ENCODE data around the gene FNIP1. TPM values are rescaled to one million over a fixed set of nuclear protein-coding genes. Genes with fewer than 3 reads are reported as not detected.

The FNIP1 gene
- total and polyA plus RNA-seq, 2 donors (not counting 1 experiment from before 2014, with no cell fraction given): 10.3 to 52.8 TPM

- no peaks in the 10 kb centered on the region for H3K27me3 Mint-ChIP-seq
- peaks cover 40% of the 10 kb centered on the region for H3K4me1 Mint-ChIP-seq
- peaks cover 2% of the 10 kb centered on the region for H3K9me3 Mint-ChIP-seq (ENCODE audit: insufficient read depth)
- H3K4me3 ChIP-seq (ENCODE audit: control extremely low read depth in 1 of 5, extremely low read depth in 1 of 5, insufficient read depth in 1 of 5, low read depth in 2 of 5, low read length in 4 of 5): no peak overlapping the region
- intact Hi-C loops (cut with micrococcal nuclease): no loop called here
- WGBS (ENCODE audit: insufficient coverage): no CpG with 5 or more reads among the region's 1 CpG
- peaks cover 97% of the 10 kb centered on the region for H3K79me2 ChIP-seq (ENCODE audit: control insufficient read depth, insufficient read depth, low read length)
- peaks cover 43% of the 10 kb centered on the region for H4K20me1 ChIP-seq (ENCODE audit: control insufficient read depth, insufficient read depth, low read length, poor library complexity, severe bottlenecking)
- no peak overlapping the region for H3K9ac ChIP-seq (ENCODE audit: low read length)
- H3K4me1 ChIP-seq (ENCODE audit: control insufficient read depth in 2 of 2, insufficient read depth in 2 of 2, low read length in 2 of 2): peaks cover 9 to 10% of the 10 kb centered on the region in 2 donors
- peaks cover 0 to 8% (median 7%) of the 10 kb centered on the region in 3 donors for H3K9me3 ChIP-seq (ENCODE audit: control extremely low read depth in 1 of 3, control insufficient read depth in 2 of 3, insufficient read depth in 1 of 3, low read length in 2 of 3)
- ATAC-seq (ENCODE audit: low read depth) (no peak), DNase-seq (no peak)
- H3K36me3 ChIP-seq (replicated peaks in 1 of 2; ENCODE audit: control extremely low read depth in 1 of 2, control insufficient read depth in 1 of 2, extremely low read depth in 1 of 2, insufficient read depth in 2 of 2, low read length in 1 of 2): peaks cover 0 to 2% of the 10 kb centered on the region in 2 experiments
- ChIA-PET CTCF (no interaction called here), POLR2A (no interaction called here)
- TF ChIP-seq, protein P1, sequence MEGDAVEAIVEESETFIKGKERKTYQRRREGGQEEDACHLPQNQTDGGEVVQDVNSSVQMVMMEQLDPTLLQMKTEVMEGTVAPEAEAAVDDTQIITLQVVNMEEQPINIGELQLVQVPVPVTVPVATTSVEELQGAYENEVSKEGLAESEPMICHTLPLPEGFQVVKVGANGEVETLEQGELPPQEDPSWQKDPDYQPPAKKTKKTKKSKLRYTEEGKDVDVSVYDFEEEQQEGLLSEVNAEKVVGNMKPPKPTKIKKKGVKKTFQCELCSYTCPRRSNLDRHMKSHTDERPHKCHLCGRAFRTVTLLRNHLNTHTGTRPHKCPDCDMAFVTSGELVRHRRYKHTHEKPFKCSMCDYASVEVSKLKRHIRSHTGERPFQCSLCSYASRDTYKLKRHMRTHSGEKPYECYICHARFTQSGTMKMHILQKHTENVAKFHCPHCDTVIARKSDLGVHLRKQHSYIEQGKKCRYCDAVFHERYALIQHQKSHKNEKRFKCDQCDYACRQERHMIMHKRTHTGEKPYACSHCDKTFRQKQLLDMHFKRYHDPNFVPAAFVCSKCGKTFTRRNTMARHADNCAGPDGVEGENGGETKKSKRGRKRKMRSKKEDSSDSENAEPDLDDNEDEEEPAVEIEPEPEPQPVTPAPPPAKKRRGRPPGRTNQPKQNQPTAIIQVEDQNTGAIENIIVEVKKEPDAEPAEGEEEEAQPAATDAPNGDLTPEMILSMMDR (IDR thresholded peaks at IDR 0.05): no peak
- no peak for TF ChIP-seq EZH2 (IDR thresholded peaks at IDR 0.05; ENCODE audit: borderline replicate concordance, insufficient read depth, low read depth, low read length, poor library complexity, severe bottlenecking)
- H3K27ac ChIP-seq (ENCODE audit: low read length in 2 of 2): no peak overlapping the region
- no peak overlapping the region for H3K4me2 ChIP-seq (replicated peaks; ENCODE audit: low read depth, low read length, poor library complexity, severe bottlenecking)
- no peak overlapping the region for H2AFZ ChIP-seq (ENCODE audit: insufficient read depth, low read depth, low read length, poor library complexity, severe bottlenecking)
- no peak overlapping the region for H3K4me3 Mint-ChIP-seq
- no peak overlapping the region for H3K27ac Mint-ChIP-seq
- H3K27me3 ChIP-seq (replicated peaks in 1 of 4; ENCODE audit: control extremely low read depth in 1 of 4, control insufficient read depth in 3 of 4, insufficient read depth in 4 of 4, low read length in 3 of 4): no peaks in the 10 kb centered on the region
These were observed 31.6 kb downstream of the FNIP1 start for GRCh38 chr5:131765261-131765660.

- Histone ChIP-seq H3K36me3 (replicated peaks in 1 of 2; ENCODE audit: control extremely low read depth in 1 of 2, control insufficient read depth in 1 of 2, extremely low read depth in 1 of 2, insufficient read depth in 2 of 2, low read length in 1 of 2) (peaks cover 0 to 2% of the 10 kb centered on the region in 2 experiments), H3K9me3 (ENCODE audit: control extremely low read depth in 1 of 3, control insufficient read depth in 2 of 3, insufficient read depth in 1 of 3, low read length in 2 of 3) (peaks cover 0 to 8% (median 7%) of the 10 kb centered on the region in 3 donors), H3K27me3 (replicated peaks in 1 of 4; ENCODE audit: control extremely low read depth in 1 of 4, control insufficient read depth in 3 of 4, insufficient read depth in 4 of 4, low read length in 3 of 4) (no peaks in the 10 kb centered on the region), H3K27ac (ENCODE audit: low read length in 2 of 2) (no peak overlapping the region), H3K4me1 (ENCODE audit: control insufficient read depth in 2 of 2, insufficient read depth in 2 of 2, low read length in 2 of 2) (peaks cover 4 to 6% of the 10 kb centered on the region in 2 donors), H3K79me2 (ENCODE audit: control insufficient read depth, insufficient read depth, low read length) (peaks cover 99% of the 10 kb centered on the region), H3K9ac (ENCODE audit: low read length) (no peak overlapping the region), H3K4me2 (replicated peaks; ENCODE audit: low read depth, low read length, poor library complexity, severe bottlenecking) (no peak overlapping the region), H2AFZ (ENCODE audit: insufficient read depth, low read depth, low read length, poor library complexity, severe bottlenecking) (no peak overlapping the region), H3K4me3 (ENCODE audit: control extremely low read depth in 1 of 5, extremely low read depth in 1 of 5, insufficient read depth in 1 of 5, low read depth in 2 of 5, low read length in 4 of 5) (no peak overlapping the region), H4K20me1 (ENCODE audit: control insufficient read depth, insufficient read depth, low read length, poor library complexity, severe bottlenecking) (peaks cover 49% of the 10 kb centered on the region)
- 100% methylated on average over 2 of the region's 3 CpGs for WGBS (ENCODE audit: insufficient coverage)
- ChIA-PET CTCF (no interaction called here), POLR2A (no interaction called here)
- TF ChIP-seq EZH2 (IDR thresholded peaks at IDR 0.05; ENCODE audit: borderline replicate concordance, insufficient read depth, low read depth, low read length, poor library complexity, severe bottlenecking): no peak
- TF ChIP-seq, protein P1 (IDR thresholded peaks at IDR 0.05): no peak
- DNase-seq (no peak), ATAC-seq (ENCODE audit: low read depth) (no peak)
- Mint-ChIP-seq H3K4me1 (peaks cover 39% of the 10 kb centered on the region), H3K9me3 (ENCODE audit: insufficient read depth) (peaks cover 2% of the 10 kb centered on the region), H3K27ac (no peak overlapping the region), H3K27me3 (no peaks in the 10 kb centered on the region), H3K4me3 (no peak overlapping the region)
- intact Hi-C loops (cut with micrococcal nuclease): no loop called here
These were observed 32.8 kb downstream of the FNIP1 start for GRCh38 chr5:131763968-131764367.
